HepG2 (cell line): ENCODE measurements around the gene CD80. TPM values are rescaled to one million over a fixed set of nuclear protein-coding genes. Genes with fewer than 3 reads are reported as not detected.

ENCODE experiments used
- FOXA1 ChIP-seq, 2 experiments: fragments of 450-650 bp in 1 of 2; sonication (generic) in 1 of 2; formaldehyde crosslinking in 1 of 2; IDR thresholded peaks; 2 replicates each; pipeline versions ENCODE4 v1.4.0 to v1.6.1; 2016 to 2020; ENCODE audit warnings: missing genetic modification reagents in 1 of 2
- MXI1 ChIP-seq: IDR thresholded peaks from 3 replicates; pipeline ENCODE4 v1.6.1; 2012; ENCODE audit warnings: low read depth, low read length, inconsistent platforms, borderline replicate concordance
- NFKB2 ChIP-seq: sonication (generic); formaldehyde crosslinking; IDR thresholded peaks from 2 replicates; pipeline ENCODE4 v1.4.0; 2020; ENCODE audit warnings: missing genetic modification reagents, borderline replicate concordance
- SMC3 ChIP-seq: IDR thresholded peaks from 2 replicates; pipeline ENCODE4 v1.6.1; 2011; ENCODE audit warnings: low read length, improper control_type of control experiment
- THAP11 ChIP-seq: IDR thresholded peaks from 2 replicates; pipeline ENCODE4 v1.6.1; 2016; ENCODE audit warnings: missing biosample characterization, missing genetic modification reagents
- ZBTB2 ChIP-seq: sonication (generic); formaldehyde crosslinking; IDR thresholded peaks from 2 replicates; pipeline ENCODE4 v1.8.0; 2022; ENCODE audit warnings: low read depth, missing genetic modification reagents
- ZNF512B ChIP-seq: sonication (generic); formaldehyde crosslinking; IDR thresholded peaks from 2 replicates; pipeline ENCODE4 v1.5.1; 2020; ENCODE audit warnings: missing genetic modification reagents, mild to moderate bottlenecking, borderline replicate concordance
- ZNF616 ChIP-seq: sonication (generic); formaldehyde crosslinking; IDR thresholded peaks from 2 replicates; pipeline ENCODE4 v1.5.0; 2020; ENCODE audit warnings: low read depth, mild to moderate bottlenecking, missing genetic modification reagents
- polyA plus RNA-seq, 8 experiments: library from polyadenylated mRNA; depleted of rRNA in 3 of 8; stranded (reverse) in 7 of 8; unstranded in 1 of 8; fragments of >200 nt; fragmentation: Illumina TruSeq in 4 of 8; extraction: Trizol in 4 of 8; gene quantifications; 2 replicates each; pipeline versions ENCODE4 v1.2.1 to v1.2.3, GENCODE V29; 2011 to 2016; ENCODE audit warnings: low read depth in 4 of 8, missing spikeins in 1 of 8, mixed read lengths in 1 of 8; ENCODE audit not compliant: insufficient read depth in 1 of 8
- total RNA-seq, 5 experiments: library from RNA; depleted of rRNA; stranded (reverse); fragments of >200 nt; fragmentation: Illumina TruSeq; extraction: Trizol; gene quantifications; 2 replicates each; pipeline ENCODE4 v1.2.3, GENCODE V29; 2016; ENCODE audit warnings: low read depth in 1 of 5

CD80 gene
- total and polyA plus RNA-seq, 2 of the 13 experiments (the other 11 are each of a cell fraction or from before 2014, with no cell fraction given), result not detected

GRCh38 chr3:119481079-119481478 lies 78.3 kb downstream of the CD80 start (continued):
- TF ChIP-seq ZBTB2 (no peak), SMC3 (no peak), NFKB2 (CRISPR knock-in tag) (no peak), ZNF616 (CRISPR knock-in tag) (no peak), MXI1 (no peak), ZNF512B (no peak), THAP11 (CRISPR knock-in tag) (no peak), FOXA1 (IDR thresholded peaks at IDR 0.05) (no peak), FOXA1 (CRISPR knock-in tag; IDR thresholded peaks at IDR 0.05) (no peak)

Other genes with a start within 250 kb of the CD80 start
- gene TMEM39A, start 96.0 kb downstream of the CD80 start, total RNA-seq (2016; rRNA removed; fragmentation: Illumina TruSeq; extraction: Trizol), result 32.9 and 55.8 TPM in 2 replicates
- 56.8 and 64.9 TPM in 2 replicates for gene TMEM39A, start 96.0 kb downstream of the CD80 start, polyA plus RNA-seq (2011; rRNA removed)
- 14.2 and 22.9 TPM in 2 replicates for gene POGLUT1, start 90.7 kb downstream of the CD80 start, total RNA-seq (2016; rRNA removed; fragmentation: Illumina TruSeq; extraction: Trizol)
- 12.9 and 15.3 TPM in 2 replicates for gene POGLUT1, start 90.7 kb downstream of the CD80 start, polyA plus RNA-seq (2011; rRNA removed)
- 77.8 and 78.2 TPM in 2 replicates for gene TIMMDC1, start 61.1 kb downstream of the CD80 start, total RNA-seq (2016; rRNA removed; fragmentation: Illumina TruSeq; extraction: Trizol)
- 41.9 and 50.0 TPM in 2 replicates for gene TIMMDC1, start 61.1 kb downstream of the CD80 start, polyA plus RNA-seq (2011; rRNA removed)
- gene ADPRH, start 19.9 kb upstream of the CD80 start, total RNA-seq (2016; rRNA removed; fragmentation: Illumina TruSeq; extraction: Trizol), result 0.15 TPM in 1 of 2 replicates, not detected in the other
- 0.01 and 0.07 TPM in 2 replicates for gene ADPRH, start 19.9 kb upstream of the CD80 start, polyA plus RNA-seq (2011; rRNA removed)
- 0.11 TPM in 1 of 2 replicates, not detected in the other for gene PLA1A, start 38.3 kb upstream of the CD80 start, total RNA-seq (2016; rRNA removed; fragmentation: Illumina TruSeq; extraction: Trizol)
- gene PLA1A, start 38.3 kb upstream of the CD80 start, polyA plus RNA-seq (2011; rRNA removed), result 0.16 and 0.18 TPM in 2 replicates
- gene POPDC2, start 101.0 kb upstream of the CD80 start, total RNA-seq (2016; rRNA removed; fragmentation: Illumina TruSeq; extraction: Trizol), result 0.18 TPM in 1 of 2 replicates, not detected in the other
- 0.55 and 0.58 TPM in 2 replicates for gene POPDC2, start 101.0 kb upstream of the CD80 start, polyA plus RNA-seq (2011; rRNA removed)
- gene COX17, start 117.8 kb upstream of the CD80 start, total RNA-seq (2016; rRNA removed; fragmentation: Illumina TruSeq; extraction: Trizol), result 51.0 and 66.2 TPM in 2 replicates
- 34.3 and 41.4 TPM in 2 replicates for gene COX17, start 117.8 kb upstream of the CD80 start, polyA plus RNA-seq (2011; rRNA removed)
- gene CFAP91, start 143.4 kb upstream of the CD80 start, total RNA-seq (2016; rRNA removed; fragmentation: Illumina TruSeq; extraction: Trizol), result not detected in 2 replicates
- gene CFAP91, start 143.4 kb upstream of the CD80 start, polyA plus RNA-seq (2011; rRNA removed), result not detected in 2 replicates
- 10.9 and 13.4 TPM in 2 replicates for gene NR1I2, start 222.5 kb upstream of the CD80 start, total RNA-seq (2016; rRNA removed; fragmentation: Illumina TruSeq; extraction: Trizol)
- gene NR1I2, start 222.5 kb upstream of the CD80 start, polyA plus RNA-seq (2011; rRNA removed), result 8.8 and 9.8 TPM in 2 replicates